HepG2 (cell line): Measurements from ENCODE around the gene PIP5KL1. TPM values are rescaled to one million over a fixed set of nuclear protein-coding genes. Genes with fewer than 3 reads are reported as not detected.

Experiments used
- ATAC-seq: fragments of 200-7000 bp; cut with Tn5 transposase; 3 replicates; pipeline ENCODE4 v1.9.1; 2020; ENCODE audit warnings: mild to moderate bottlenecking, moderate library complexity
- BruUV-seq: library from RNA; stranded (reverse); fragments of 400-500 nt; replicated peaks from 2 replicates; lab custom pipeline; 2021; lab: Mats Ljungman, UMichigan
- CTCF ChIA-PET: fragments of 300-600 bp; formaldehyde crosslinking; extraction: SDS; loops from one replicate; lab custom pipeline; 2021; ENCODE audit warnings: low total read pairs, inconsistent platforms, low intra/inter-chr PET ratio; lab: Yijun Ruan, JAX
- POLR2A ChIA-PET: fragments of 350-600 bp; sonication (Branson Sonifier 250); formaldehyde crosslinking; loops from one replicate; lab custom pipeline; 2020; ENCODE audit warnings: antibody characterized with exemption, inconsistent platforms; lab: Yijun Ruan, JAX
- DNase-seq: peaks from one replicate; pipeline ENCODE4 v3.0.0-alpha.2; 2015; ENCODE audit warnings: low spot score
- FAIRE-seq: peaks from 3 replicates; lab custom pipeline; 2011; peaks lifted over from hg19 to GRCh38; lab: Jason Lieb, UNC
- H2AFZ ChIP-seq: one replicate; pipeline ENCODE4 v1.6.1; 2011; ENCODE audit warnings: low read length, inconsistent platforms
- H3K27ac ChIP-seq: fragments of 300-600 bp; 3 replicates; pipeline ENCODE4 v1.8.0; 2011; ENCODE audit warnings: mixed run types, mild to moderate bottlenecking, mixed read lengths, low read length, inconsistent platforms; ENCODE audit not compliant: insufficient read depth; ENCODE audit errors: extremely low read length
- H3K27me3 ChIP-seq, 2 experiments: fragments of 200-600 bp in 1 of 2; 2 replicates in 1 of 2; 3 replicates in 1 of 2; pipeline versions ENCODE4 v1.6.0 to v1.8.0; 2011; ENCODE audit warnings: low read length in 2 of 2, mild to moderate bottlenecking in 2 of 2, moderate library complexity in 2 of 2, inconsistent platforms in 1 of 2; ENCODE audit not compliant: insufficient read depth in 2 of 2, control insufficient read depth in 1 of 2
- H3K36me3 ChIP-seq, 2 experiments: fragments of 200-600 bp in 1 of 2; replicated peaks in 1 of 2; 2 replicates in 1 of 2; 3 replicates in 1 of 2; pipeline versions ENCODE4 v1.5.1 to v1.8.0; 2011; ENCODE audit warnings: low read length in 2 of 2, inconsistent platforms in 1 of 2; ENCODE audit not compliant: insufficient read depth in 2 of 2, control insufficient read depth in 1 of 2
- H3K4me1 ChIP-seq: 2 replicates; pipeline ENCODE4 v1.5.1; 2012; ENCODE audit warnings: low read length, inconsistent platforms; ENCODE audit not compliant: insufficient read depth
- H3K4me2 ChIP-seq: 2 replicates; pipeline ENCODE4 v1.6.0; 2011; ENCODE audit warnings: low read depth, low read length, inconsistent platforms
- H3K4me3 ChIP-seq, 3 experiments: fragments of 200-600 bp in 1 of 3; sonication (generic), shearing (Covaris generic) in 1 of 3; replicated peaks in 1 of 3; 2 replicates each; pipeline ENCODE4 v1.5.1; 2011 to 2016; ENCODE audit warnings: low read length in 3 of 3, inconsistent platforms in 2 of 3, low read depth in 2 of 3, mild to moderate bottlenecking in 2 of 3, control low read depth in 1 of 3, mixed read lengths in 1 of 3; ENCODE audit not compliant: insufficient read depth in 1 of 3
- H3K79me2 ChIP-seq: one replicate; pipeline ENCODE4 v1.6.1; 2011; ENCODE audit warnings: low read length, inconsistent platforms; ENCODE audit not compliant: insufficient read depth
- H3K9ac ChIP-seq: 2 replicates; pipeline ENCODE4 v1.6.0; 2011; ENCODE audit warnings: mild to moderate bottlenecking, low read depth, low read length, inconsistent platforms; ENCODE audit not compliant: insufficient read depth
- H3K9me3 ChIP-seq: 2 replicates; pipeline ENCODE4 v1.5.1; 2012; ENCODE audit warnings: mild to moderate bottlenecking, low read length
- H4K20me1 ChIP-seq: 2 replicates; pipeline ENCODE4 v1.6.0; 2011; ENCODE audit warnings: inconsistent platforms, mild to moderate bottlenecking, low read length, moderate library complexity; ENCODE audit not compliant: insufficient read depth
- ADNP ChIP-seq: sonication (generic); formaldehyde crosslinking; IDR thresholded peaks from 2 replicates; pipeline ENCODE4 v1.4.0; 2020; ENCODE audit warnings: missing genetic modification reagents
- ATF7-NPFF ChIP-seq: sonication (generic); formaldehyde crosslinking; IDR thresholded peaks from 2 replicates; pipeline ENCODE4 v1.8.1; 2023; ENCODE audit warnings: mild to moderate bottlenecking, low read depth, missing genetic modification reagents, moderate library complexity
- REPIN1 ChIP-seq: sonication (generic); formaldehyde crosslinking; IDR thresholded peaks from 2 replicates; pipeline ENCODE4 v1.8.0; 2022; ENCODE audit warnings: missing genetic modification reagents, low read depth, mild to moderate bottlenecking, borderline replicate concordance
- SNRNP70 ChIP-seq: fragments of 200-400 bp; formaldehyde crosslinking; IDR thresholded peaks from 2 replicates; pipeline ENCODE4 v1.6.1; 2017; ENCODE audit warnings: mild to moderate bottlenecking, low read depth, low read length, moderate library complexity
- ZBTB3 ChIP-seq: sonication (generic); formaldehyde crosslinking; IDR thresholded peaks from 2 replicates; pipeline ENCODE4 v1.4.0; 2020; ENCODE audit warnings: low read depth, mild to moderate bottlenecking, moderate library complexity, missing genetic modification reagents, borderline replicate concordance
- ZMYM3 ChIP-seq: sonication (generic); formaldehyde crosslinking; IDR thresholded peaks from 2 replicates; pipeline ENCODE4 v1.5.1; 2020; ENCODE audit warnings: mild to moderate bottlenecking, missing genetic modification reagents
- ZNF343 ChIP-seq: sonication (generic); formaldehyde crosslinking; IDR thresholded peaks from 2 replicates; pipeline ENCODE4 v1.4.0; 2020; ENCODE audit warnings: mild to moderate bottlenecking, missing genetic modification reagents
- ZNF598 ChIP-seq: sonication (generic); formaldehyde crosslinking; IDR thresholded peaks from 2 replicates; pipeline ENCODE4 v1.5.1; 2020; ENCODE audit warnings: mild to moderate bottlenecking, missing genetic modification reagents, borderline replicate concordance
- ZSCAN9 ChIP-seq: IDR thresholded peaks from 2 replicates; pipeline ENCODE4 v1.6.1; 2016; ENCODE audit warnings: borderline replicate concordance
- WGBS: methylation state at CpG from one replicate; pipeline ENCODE4 v1.1.6; 2017; ENCODE audit warnings: low lambda C conversion rate; 5-methylcytosine and 5-hydroxymethylcytosine counted together
- in situ Hi-C: cut with HindIII; loops from 2 replicates; pipeline ENCODE4 v1.10.0; 2017; ENCODE audit warnings: low pct_unique_long_range_greater_than_20kb; ENCODE audit not compliant: extremely low pct_ligation_motif_present
- intact Hi-C: fragments of 100-400 bp; cut with micrococcal nuclease; formaldehyde crosslinking; loops from one replicate; pipeline ENCODE4 v1.10.0; 2022; ENCODE audit not compliant: unreplicated experiment
- polyA plus RNA-seq, 8 experiments: library from polyadenylated mRNA; depleted of rRNA in 3 of 8; stranded (reverse) in 7 of 8; unstranded in 1 of 8; fragments of >200 nt; fragmentation: Illumina TruSeq in 4 of 8; extraction: Trizol in 4 of 8; gene quantifications; 2 replicates each; pipeline versions ENCODE4 v1.2.1 to v1.2.3, GENCODE V29; 2011 to 2016; ENCODE audit warnings: low read depth in 4 of 8, missing spikeins in 1 of 8, mixed read lengths in 1 of 8; ENCODE audit not compliant: insufficient read depth in 1 of 8
- total RNA-seq, 5 experiments: library from RNA; depleted of rRNA; stranded (reverse); fragments of >200 nt; fragmentation: Illumina TruSeq; extraction: Trizol; gene quantifications; 2 replicates each; pipeline ENCODE4 v1.2.3, GENCODE V29; 2016; ENCODE audit warnings: low read depth in 1 of 5
- TF ChIP-seq, protein P1 (sequence below): sonication (generic); formaldehyde crosslinking; IDR thresholded peaks from 2 replicates; pipeline ENCODE4 v1.9.0; 2021; ENCODE audit warnings: mild to moderate bottlenecking, missing genetic modification reagents
- TF ChIP-seq, protein P2 (sequence below): IDR thresholded peaks from 2 replicates; pipeline ENCODE4 v1.6.1; 2016; ENCODE audit warnings: control low read depth
- TF ChIP-seq, protein P3 (sequence below): sonication (generic); formaldehyde crosslinking; IDR thresholded peaks from 2 replicates; pipeline ENCODE4 v1.4.0; 2020; ENCODE audit warnings: missing genetic modification reagents, borderline replicate concordance

PIP5KL1 gene
- total and polyA plus RNA-seq, 2 of the 13 experiments (the other 11 are each of a cell fraction or from before 2014, with no cell fraction given), result 0.20 to 0.49 TPM

DNA sequence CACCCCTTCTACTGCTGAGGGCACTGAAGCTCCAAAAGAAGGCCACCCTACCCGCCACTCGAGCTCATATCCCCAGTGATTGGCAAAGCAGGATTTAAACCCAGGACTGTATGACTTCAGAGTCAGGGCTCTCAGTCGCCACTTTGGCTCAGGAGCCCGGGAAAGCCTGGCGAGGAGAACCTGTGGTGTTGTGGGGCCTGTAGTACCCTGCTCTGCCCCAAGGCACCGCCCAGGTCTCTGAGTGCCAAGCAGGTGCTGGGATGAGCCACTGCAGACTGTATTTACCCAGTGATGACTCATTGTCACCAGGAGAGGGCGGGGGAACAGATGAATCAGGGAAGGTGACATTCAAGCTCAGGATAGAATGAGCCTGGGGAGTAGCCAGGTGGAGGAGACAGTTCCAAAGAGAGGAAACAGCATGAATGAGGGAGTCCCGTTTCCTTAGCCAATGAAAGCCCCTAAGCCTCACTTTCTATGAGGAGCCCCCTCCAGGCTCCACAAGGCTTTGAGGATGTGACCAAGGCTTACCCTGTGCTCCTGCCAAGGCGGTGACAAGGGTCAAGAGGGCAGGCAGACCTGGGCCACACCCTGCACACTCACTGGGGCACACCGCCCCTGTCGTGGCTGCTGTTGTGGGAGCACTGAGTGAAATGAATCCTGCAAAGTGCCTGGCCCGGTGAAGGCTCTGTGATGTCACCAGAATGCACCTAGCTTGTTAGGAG, 24.9 kb upstream of the PIP5KL1 start:
- ATAC-seq (peak; percentile 79), DNase-seq (peak; percentile 93), FAIRE-seq (peak; percentile 80)
- 17% methylated on average over 10 of the region's 12 CpGs for WGBS
- Histone ChIP-seq H3K9ac (peak overlapping the region; percentile 30; the same call in 1 of the 2 replicates), H3K4me2 (peak overlapping the region; percentile 52), H3K36me3 (no peaks in the 10 kb centered on the region; a peak in 1 of 5 replicates), H2AFZ (no peak overlapping the region), H3K27ac (peak overlapping the region; percentile 96), H3K4me1 (peaks cover 62% of the 10 kb centered on the region), H3K9me3 (no peaks in the 10 kb centered on the region), H3K27me3 (no peaks in the 10 kb centered on the region), H3K79me2 (peaks cover 73% of the 10 kb centered on the region), H3K4me3 (0 out of 6 replicates have a peak overlapping the region, but pooled peaks of 1 of the 3 experiments have one; percentile 8), H4K20me1 (0 out of 2 replicates have a peak, but pooled peaks cover 3% of the 10 kb centered on the region)
- no TSS peak for BruUV-seq
- ChIA-PET POLR2A (interaction anchor here (0.9 to 2.3 kb wide), 8 partner anchors 9 to 153 kb away, joined by 3 to 11 read pairs (median 5); partner anchors contain the start of gene EEIG1), CTCF (interaction anchor here (0.9 to 1.7 kb wide), 3 partner anchors 11 to 80 kb away, joined by 3 to 12 read pairs (median 7); no protein-coding TSS in a partner anchor)
- intact Hi-C loops, result loop anchor here (1.0 to 2.0 kb wide), 2 partner anchors 19 to 77 kb away; no protein-coding TSS in a partner anchor
- in situ Hi-C loops, result no loop called here
- TF ChIP-seq ZNF598 (CRISPR knock-in tag), result no peak
- TF ChIP-seq, protein P1, sequence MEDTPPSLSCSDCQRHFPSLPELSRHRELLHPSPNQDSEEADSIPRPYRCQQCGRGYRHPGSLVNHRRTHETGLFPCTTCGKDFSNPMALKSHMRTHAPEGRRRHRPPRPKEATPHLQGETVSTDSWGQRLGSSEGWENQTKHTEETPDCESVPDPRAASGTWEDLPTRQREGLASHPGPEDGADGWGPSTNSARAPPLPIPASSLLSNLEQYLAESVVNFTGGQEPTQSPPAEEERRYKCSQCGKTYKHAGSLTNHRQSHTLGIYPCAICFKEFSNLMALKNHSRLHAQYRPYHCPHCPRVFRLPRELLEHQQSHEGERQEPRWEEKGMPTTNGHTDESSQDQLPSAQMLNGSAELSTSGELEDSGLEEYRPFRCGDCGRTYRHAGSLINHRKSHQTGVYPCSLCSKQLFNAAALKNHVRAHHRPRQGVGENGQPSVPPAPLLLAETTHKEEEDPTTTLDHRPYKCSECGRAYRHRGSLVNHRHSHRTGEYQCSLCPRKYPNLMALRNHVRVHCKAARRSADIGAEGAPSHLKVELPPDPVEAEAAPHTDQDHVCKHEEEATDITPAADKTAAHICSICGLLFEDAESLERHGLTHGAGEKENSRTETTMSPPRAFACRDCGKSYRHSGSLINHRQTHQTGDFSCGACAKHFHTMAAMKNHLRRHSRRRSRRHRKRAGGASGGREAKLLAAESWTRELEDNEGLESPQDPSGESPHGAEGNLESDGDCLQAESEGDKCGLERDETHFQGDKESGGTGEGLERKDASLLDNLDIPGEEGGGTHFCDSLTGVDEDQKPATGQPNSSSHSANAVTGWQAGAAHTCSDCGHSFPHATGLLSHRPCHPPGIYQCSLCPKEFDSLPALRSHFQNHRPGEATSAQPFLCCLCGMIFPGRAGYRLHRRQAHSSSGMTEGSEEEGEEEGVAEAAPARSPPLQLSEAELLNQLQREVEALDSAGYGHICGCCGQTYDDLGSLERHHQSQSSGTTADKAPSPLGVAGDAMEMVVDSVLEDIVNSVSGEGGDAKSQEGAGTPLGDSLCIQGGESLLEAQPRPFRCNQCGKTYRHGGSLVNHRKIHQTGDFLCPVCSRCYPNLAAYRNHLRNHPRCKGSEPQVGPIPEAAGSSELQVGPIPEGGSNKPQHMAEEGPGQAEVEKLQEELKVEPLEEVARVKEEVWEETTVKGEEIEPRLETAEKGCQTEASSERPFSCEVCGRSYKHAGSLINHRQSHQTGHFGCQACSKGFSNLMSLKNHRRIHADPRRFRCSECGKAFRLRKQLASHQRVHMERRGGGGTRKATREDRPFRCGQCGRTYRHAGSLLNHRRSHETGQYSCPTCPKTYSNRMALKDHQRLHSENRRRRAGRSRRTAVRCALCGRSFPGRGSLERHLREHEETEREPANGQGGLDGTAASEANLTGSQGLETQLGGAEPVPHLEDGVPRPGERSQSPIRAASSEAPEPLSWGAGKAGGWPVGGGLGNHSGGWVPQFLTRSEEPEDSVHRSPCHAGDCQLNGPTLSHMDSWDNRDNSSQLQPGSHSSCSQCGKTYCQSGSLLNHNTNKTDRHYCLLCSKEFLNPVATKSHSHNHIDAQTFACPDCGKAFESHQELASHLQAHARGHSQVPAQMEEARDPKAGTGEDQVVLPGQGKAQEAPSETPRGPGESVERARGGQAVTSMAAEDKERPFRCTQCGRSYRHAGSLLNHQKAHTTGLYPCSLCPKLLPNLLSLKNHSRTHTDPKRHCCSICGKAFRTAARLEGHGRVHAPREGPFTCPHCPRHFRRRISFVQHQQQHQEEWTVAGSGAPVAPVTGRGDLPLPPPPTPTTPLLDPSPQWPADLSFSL, result no peak
- no peak for TF ChIP-seq ADNP
- peak; percentile 37; the same call in 1 of the 2 replicates for TF ChIP-seq ZMYM3 (CRISPR knock-in tag)
- TF ChIP-seq ZNF343 (CRISPR knock-in tag), result no peak
- TF ChIP-seq SNRNP70, result no peak
- peak; percentile 35; the same call in 1 of the 2 replicates for TF ChIP-seq ZBTB3
- TF ChIP-seq ATF7-NPFF (CRISPR knock-in tag), result no peak
- TF ChIP-seq, protein P2, sequence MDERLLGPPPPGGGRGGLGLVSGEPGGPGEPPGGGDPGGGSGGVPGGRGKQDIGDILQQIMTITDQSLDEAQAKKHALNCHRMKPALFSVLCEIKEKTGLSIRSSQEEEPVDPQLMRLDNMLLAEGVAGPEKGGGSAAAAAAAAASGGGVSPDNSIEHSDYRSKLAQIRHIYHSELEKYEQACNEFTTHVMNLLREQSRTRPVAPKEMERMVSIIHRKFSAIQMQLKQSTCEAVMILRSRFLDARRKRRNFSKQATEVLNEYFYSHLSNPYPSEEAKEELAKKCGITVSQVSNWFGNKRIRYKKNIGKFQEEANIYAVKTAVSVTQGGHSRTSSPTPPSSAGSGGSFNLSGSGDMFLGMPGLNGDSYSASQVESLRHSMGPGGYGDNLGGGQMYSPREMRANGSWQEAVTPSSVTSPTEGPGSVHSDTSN, result no peak
- TF ChIP-seq ZSCAN9 (CRISPR knock-in tag), result 0 out of 2 replicates have a peak, but pooled peaks have one; percentile 55
- peak; percentile 66 for TF ChIP-seq REPIN1 (CRISPR knock-in tag)
- TF ChIP-seq, protein P3, sequence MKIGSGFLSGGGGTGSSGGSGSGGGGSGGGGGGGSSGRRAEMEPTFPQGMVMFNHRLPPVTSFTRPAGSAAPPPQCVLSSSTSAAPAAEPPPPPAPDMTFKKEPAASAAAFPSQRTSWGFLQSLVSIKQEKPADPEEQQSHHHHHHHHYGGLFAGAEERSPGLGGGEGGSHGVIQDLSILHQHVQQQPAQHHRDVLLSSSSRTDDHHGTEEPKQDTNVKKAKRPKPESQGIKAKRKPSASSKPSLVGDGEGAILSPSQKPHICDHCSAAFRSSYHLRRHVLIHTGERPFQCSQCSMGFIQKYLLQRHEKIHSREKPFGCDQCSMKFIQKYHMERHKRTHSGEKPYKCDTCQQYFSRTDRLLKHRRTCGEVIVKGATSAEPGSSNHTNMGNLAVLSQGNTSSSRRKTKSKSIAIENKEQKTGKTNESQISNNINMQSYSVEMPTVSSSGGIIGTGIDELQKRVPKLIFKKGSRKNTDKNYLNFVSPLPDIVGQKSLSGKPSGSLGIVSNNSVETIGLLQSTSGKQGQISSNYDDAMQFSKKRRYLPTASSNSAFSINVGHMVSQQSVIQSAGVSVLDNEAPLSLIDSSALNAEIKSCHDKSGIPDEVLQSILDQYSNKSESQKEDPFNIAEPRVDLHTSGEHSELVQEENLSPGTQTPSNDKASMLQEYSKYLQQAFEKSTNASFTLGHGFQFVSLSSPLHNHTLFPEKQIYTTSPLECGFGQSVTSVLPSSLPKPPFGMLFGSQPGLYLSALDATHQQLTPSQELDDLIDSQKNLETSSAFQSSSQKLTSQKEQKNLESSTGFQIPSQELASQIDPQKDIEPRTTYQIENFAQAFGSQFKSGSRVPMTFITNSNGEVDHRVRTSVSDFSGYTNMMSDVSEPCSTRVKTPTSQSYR (CRISPR knock-in tag), result no peak
